ENCODE results near the gene CKAP4. TPM values are rescaled to one million over a fixed set of nuclear protein-coding genes. Genes with fewer than 3 reads are reported as not detected.

The CKAP4 gene
- total RNA-seq, 1 donor from 2014 or later, result 102 TPM

GRCh38 chr12:106251631-106252455 is 4.0 kb upstream of the CKAP4 start:
- Mint-ChIP-seq H3K27ac (ENCODE audit: unreplicated experiment) (no peak overlapping the region), H3K9me3 (no peaks in the 10 kb centered on the region), H3K27me3 (ENCODE audit: low read depth) (no peaks in the 10 kb centered on the region), H3K36me3 (ENCODE audit: low read depth) (no peaks in the 10 kb centered on the region), H3K4me1 (peaks cover 24% of the 10 kb centered on the region), H3K4me3 (peak overlapping the region; percentile 48)
- TF ChIP-seq CTCF (conservative IDR thresholded peaks at IDR 0.05), result no peak
- DNase-seq (ENCODE audit: low read depth, low spot score), result no peak

- H3K9me3 Mint-ChIP-seq, result no peaks in the 10 kb centered on the region
- H3K4me3 Mint-ChIP-seq, result peak overlapping the region; percentile 91
- H3K4me1 Mint-ChIP-seq, result peaks cover 40% of the 10 kb centered on the region
- H3K27me3 Mint-ChIP-seq (ENCODE audit: low read depth), result no peaks in the 10 kb centered on the region
- DNase-seq (ENCODE audit: low read depth, low spot score), result no peak
- H3K27ac Mint-ChIP-seq (ENCODE audit: unreplicated experiment), result no peak overlapping the region
- H3K36me3 Mint-ChIP-seq (ENCODE audit: low read depth), result peaks cover 3% of the 10 kb centered on the region
- no peak for TF ChIP-seq CTCF (conservative IDR thresholded peaks at IDR 0.05)
Observed at GRCh38 chr12:106249411-106250135, 1.8 kb upstream of the CKAP4 start.

GRCh38 chr12:106248846-106249371 is 1.1 kb upstream of the CKAP4 start:
- Mint-ChIP-seq H3K9me3 (no peaks in the 10 kb centered on the region), H3K27me3 (ENCODE audit: low read depth) (no peaks in the 10 kb centered on the region), H3K4me1 (peaks cover 41% of the 10 kb centered on the region), H3K4me3 (peak overlapping the region; percentile 91), H3K27ac (ENCODE audit: unreplicated experiment) (peak overlapping the region; percentile 62), H3K36me3 (ENCODE audit: low read depth) (peaks cover 3% of the 10 kb centered on the region)
- no peak for TF ChIP-seq CTCF (conservative IDR thresholded peaks at IDR 0.05)
- no peak for DNase-seq (ENCODE audit: low read depth, low spot score)

- H3K9me3 Mint-ChIP-seq, result no peaks in the 10 kb centered on the region
- H3K27me3 Mint-ChIP-seq (ENCODE audit: low read depth), result no peaks in the 10 kb centered on the region
- peaks cover 43% of the 10 kb centered on the region for H3K4me1 Mint-ChIP-seq
- no peak for TF ChIP-seq CTCF (conservative IDR thresholded peaks at IDR 0.05)
- peaks cover 3% of the 10 kb centered on the region for H3K36me3 Mint-ChIP-seq (ENCODE audit: low read depth)
- H3K4me3 Mint-ChIP-seq, result peak overlapping the region; percentile 91
- no peak for DNase-seq (ENCODE audit: low read depth, low spot score)
- H3K27ac Mint-ChIP-seq (ENCODE audit: unreplicated experiment), result peak overlapping the region; percentile 62
Observed at GRCh38 chr12:106248312-106248845, 559 bp upstream of the CKAP4 start.

- H3K36me3 Mint-ChIP-seq (ENCODE audit: low read depth), result peaks cover 5% of the 10 kb centered on the region
- peak; percentile 39 for DNase-seq (ENCODE audit: low read depth, low spot score)
- peak; percentile 27 for TF ChIP-seq CTCF (conservative IDR thresholded peaks at IDR 0.05)
- no peaks in the 10 kb centered on the region for H3K27me3 Mint-ChIP-seq (ENCODE audit: low read depth)
- H3K4me3 Mint-ChIP-seq, result peak overlapping the region; percentile 87
- H3K27ac Mint-ChIP-seq (ENCODE audit: unreplicated experiment), result peak overlapping the region; percentile 83
- H3K4me1 Mint-ChIP-seq, result peaks cover 43% of the 10 kb centered on the region
- no peaks in the 10 kb centered on the region for H3K9me3 Mint-ChIP-seq
Observed at GRCh38 chr12:106246891-106247673, 738 bp downstream of the CKAP4 start.

All from neural crest cell (in vitro differentiated cells).